ENCODE data around the gene ZBTB20.

The ZBTB20 gene

GRCh38 chr3:114867359-114867758, 279.7 kb downstream of the ZBTB20 start:
- DNase-seq, result no peak

DNA sequence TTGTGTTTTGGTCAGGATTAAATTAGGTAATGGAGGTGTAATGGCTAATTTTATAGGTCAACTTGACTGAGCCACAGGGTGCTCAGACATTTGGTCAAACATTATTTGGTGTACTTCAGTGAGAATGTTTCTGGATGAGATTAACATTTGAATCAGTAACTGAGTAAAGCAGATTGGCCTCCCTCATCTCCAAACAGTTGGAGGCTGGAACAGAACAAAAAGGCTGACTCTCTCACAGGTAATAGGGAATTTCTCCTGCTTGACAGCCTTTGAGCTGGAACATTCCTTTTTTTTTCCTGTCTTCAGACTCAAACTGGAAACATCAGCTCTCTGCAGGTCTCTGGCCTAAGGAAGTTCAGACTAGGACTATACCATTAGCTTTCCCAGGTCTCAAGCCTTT, 280.7 kb downstream of the ZBTB20 start:
- no peak for DNase-seq

DNA sequence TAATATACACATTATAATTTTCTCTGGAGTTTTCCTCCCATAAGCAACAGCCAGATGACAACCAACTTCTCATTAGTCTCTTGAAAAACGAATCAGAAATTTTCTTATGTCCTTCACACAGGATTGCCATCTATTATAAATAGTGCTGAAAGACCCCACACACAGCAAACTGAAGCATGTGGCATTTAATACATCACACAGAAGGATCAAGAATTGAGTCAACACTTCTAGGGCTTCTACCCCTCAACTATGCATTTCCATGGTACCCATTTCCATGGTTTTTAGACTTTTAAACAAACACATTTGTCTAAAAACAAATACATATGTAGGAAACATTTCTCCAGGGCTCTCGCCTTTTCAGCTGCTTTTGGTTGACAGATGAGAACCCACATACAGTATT, 282.1 kb downstream of the ZBTB20 start:
- DNase-seq, result no peak

GRCh38 chr3:114863848-114864247, 283.2 kb downstream of the ZBTB20 start:
- peak; percentile 33 for DNase-seq

- no peak for DNase-seq
These were observed 285.4 kb downstream of the ZBTB20 start for GRCh38 chr3:114861666-114862065.

- DNase-seq, result no peak
These were observed 286.6 kb downstream of the ZBTB20 start for GRCh38 chr3:114860531-114860930.

- DNase-seq, result no peak
These were observed 288.8 kb downstream of the ZBTB20 start for GRCh38 chr3:114858329-114858728.

DNA sequence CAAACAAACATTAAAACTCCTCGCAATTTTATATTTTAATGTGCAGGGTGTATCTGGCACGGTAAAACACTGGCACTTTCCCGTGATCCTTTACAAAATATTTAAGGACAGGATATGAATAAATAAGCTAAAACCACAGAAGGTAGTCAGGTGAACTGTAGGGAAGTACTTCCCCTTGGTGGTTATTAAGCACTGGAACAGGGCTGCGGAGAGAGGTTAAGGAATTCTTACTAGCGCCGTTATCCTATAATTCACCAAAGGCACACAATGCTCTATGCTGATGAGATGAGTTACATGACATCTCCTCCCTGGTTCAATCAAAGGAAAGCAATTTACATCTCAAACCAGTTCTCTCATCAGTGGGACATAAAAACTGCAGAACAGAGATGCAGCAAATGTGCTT, 289.8 kb downstream of the ZBTB20 start:
- DNase-seq, result no peak

GRCh38 chr3:114856835-114857234, 290.3 kb downstream of the ZBTB20 start:
- no peak for DNase-seq

GRCh38 chr3:114855839-114856238, 291.2 kb downstream of the ZBTB20 start:
- no peak for DNase-seq

DNA sequence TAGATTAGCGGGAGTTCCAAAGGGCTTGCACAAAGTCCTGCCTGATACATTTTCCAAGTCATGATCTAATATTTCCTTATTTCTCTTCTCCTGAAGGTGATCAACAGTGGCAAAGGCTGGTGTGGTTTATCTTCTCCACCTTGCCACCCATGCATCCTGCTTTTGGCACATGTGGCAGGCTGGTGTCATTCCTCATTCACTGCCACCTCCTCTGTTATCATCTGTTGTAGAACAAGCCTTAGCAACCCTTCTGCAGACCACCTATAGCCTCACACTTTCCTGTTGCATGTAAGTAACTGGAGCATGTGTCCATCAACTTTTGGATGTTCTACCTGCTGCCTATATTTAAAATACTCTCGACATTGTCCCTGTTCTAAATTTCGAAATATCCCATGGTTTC, 294.1 kb downstream of the ZBTB20 start:
- DNase-seq, result no peak

DNA sequence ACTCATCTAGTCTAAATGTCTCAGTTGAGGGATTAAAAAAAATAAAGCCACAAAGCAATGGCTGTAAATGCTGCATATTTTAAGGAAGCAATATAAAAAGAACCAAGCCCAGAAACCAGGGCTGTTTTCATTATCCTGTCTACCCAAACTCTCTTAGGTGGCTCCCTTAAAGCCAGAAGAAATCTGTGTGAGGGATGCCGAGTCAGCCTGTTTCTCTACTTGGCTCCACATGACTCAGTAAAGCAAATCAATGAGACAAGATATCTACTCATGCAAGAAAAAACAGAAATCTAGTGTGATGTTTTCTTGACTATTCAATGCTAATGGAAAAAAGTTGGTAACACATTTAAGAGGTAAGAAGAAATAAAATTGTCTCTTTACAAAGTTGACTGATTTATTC, 296.2 kb downstream of the ZBTB20 start:
- DNase-seq, result no peak

DNA sequence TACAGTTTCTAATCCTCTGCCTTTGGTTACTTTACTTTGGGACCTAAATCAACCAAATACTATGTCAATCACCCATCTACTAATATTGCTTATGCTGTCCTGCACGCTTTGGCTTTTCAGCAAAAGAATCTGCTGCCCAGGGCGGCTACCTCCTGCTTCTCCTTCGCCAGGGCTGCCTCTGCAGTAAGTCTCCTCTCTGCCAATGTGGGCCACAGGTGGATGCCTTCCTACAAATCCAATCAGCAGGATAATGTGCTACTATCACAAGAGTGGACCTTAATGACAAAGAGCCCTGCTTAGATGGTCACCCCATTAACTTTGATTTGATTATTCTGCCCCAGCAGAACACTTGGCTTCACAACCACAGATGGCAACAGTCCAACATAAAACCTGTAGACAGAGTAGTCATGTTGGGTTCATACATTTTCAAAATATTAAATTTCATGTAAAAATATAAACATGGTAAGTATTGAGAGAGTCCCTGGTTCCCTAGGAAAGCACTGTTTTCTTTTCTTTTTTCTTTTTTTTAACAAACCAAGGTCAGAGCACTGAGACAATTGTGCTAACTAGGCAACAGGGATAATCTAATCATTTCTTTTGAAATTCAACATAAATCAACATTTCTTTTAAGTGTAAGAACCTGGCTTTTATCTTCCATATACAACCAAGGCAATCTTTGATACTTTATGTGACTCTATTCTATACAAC, 298.3 kb downstream of the ZBTB20 start:
- DNase-seq, result peak; percentile 42

DNA sequence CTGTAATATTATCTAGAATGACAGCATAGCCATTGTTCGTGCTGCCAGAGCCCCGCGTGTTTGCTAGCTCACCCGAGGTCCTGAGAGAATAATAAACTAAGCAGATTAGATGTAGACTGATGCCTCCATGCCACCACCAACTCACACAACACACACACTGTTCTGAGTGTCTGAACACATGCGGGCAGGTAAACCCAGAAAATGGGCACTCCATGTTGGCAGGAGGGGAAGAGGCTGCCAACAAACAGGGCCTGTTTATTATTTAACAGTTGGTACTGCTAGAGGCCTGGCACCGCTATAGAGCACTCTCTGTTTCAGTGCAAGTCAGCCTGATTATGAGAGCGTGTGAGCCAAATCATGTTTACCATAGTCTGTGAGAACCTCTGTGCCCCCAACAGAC, 299.0 kb downstream of the ZBTB20 start:
- DNase-seq, result no peak

GRCh38 chr3:114847564-114847963, 299.5 kb downstream of the ZBTB20 start:
- no peak for DNase-seq

DNA sequence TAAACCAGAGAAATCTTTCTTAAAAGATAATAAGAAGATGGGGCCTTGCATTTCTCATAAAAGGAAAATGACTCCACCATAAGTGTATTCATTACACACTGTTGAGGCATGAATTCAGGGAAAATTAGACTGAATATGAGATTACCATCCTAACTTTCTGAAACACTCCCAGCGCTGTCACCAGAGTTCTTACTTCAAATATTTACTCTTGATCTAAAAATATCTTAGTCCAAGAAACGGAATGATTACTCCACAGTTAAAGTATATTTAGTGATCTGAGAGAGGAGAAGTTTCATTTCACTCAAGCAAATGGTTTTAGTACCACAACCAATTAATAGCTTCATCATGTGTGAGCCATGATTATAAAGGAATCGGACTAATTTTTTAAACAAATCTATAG, 300.3 kb downstream of the ZBTB20 start:
- no peak for DNase-seq

- no peak for DNase-seq
These were observed 300.8 kb downstream of the ZBTB20 start for GRCh38 chr3:114846252-114846651.

DNA sequence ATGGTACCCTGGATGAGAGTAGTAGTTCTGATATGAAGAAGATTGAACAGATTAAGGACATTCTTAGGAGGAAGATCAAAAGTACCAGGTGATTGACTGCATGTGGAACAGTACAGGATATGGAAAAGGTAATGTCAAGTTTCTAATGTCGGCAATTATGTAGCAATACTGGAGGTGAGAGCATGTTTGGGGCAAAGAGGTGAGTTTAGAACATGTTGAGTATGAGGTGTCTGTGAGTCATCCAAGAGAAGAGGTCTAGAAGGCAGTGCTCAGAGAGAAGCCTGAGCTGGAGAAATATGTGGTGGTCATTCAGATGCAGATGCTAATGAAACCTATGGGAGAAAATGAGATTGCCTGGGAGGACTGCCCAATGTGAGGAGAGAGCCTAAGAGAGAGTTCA, 305.6 kb downstream of the ZBTB20 start:
- DNase-seq, result no peak

GRCh38 chr3:114839476-114839875, 307.6 kb downstream of the ZBTB20 start:
- DNase-seq, result no peak

- no peak for DNase-seq
These were observed 309.1 kb downstream of the ZBTB20 start for GRCh38 chr3:114838025-114838424.

- no peak for DNase-seq
These were observed 312.7 kb downstream of the ZBTB20 start for GRCh38 chr3:114834175-114834940.

GRCh38 chr3:114831861-114832260, 315.2 kb downstream of the ZBTB20 start:
- DNase-seq, result no peak

DNA sequence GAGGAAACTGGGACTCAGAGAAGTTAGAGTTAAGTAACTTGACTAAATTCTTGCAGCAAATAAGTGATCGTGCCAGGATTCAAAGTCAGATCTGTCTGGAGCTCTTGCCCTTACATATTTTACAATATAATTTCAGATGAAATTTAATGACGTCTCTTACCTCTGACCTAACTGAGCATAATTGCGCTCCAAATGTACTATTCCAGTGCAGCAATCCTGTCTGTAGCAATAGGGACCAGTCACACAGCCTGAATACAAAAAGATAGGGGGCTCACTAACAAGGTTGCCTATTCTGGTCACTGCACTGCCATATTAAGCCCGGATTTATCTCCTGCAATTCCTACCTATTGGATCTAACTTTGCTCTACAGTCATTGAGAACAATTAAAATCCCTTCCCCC, 316.4 kb downstream of the ZBTB20 start:
- DNase-seq, result no peak

GRCh38 chr3:114829783-114830182, 317.3 kb downstream of the ZBTB20 start:
- no peak for DNase-seq

DNA sequence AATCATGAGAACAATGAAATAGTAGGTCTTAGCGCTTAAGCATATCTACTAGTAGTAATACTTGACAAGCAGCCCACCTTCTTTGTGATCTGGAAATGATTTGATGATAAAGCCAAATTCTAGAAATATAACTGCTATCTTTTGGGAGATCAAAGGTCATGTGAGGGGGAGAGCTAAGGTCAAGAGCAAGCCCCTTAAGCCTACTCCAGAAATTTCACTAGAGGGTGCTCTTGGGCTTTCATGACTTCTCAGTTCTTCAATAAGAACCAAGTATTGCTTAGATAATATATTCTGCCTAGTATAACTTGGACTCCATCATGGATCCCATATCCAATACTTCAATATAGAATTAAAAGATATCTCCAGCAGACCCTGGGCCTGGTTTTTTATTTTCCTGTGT, 319.6 kb downstream of the ZBTB20 start:
- no peak for DNase-seq

All from DMS79 (cell line).